ENCODE results near the gene CPNE7.
"Not testable (repeated sequence)": the region's sequence is repeated elsewhere in the genome, so short reads cannot be mapped to it uniquely, and the experiment has no call there.

CPNE7 gene

DNA sequence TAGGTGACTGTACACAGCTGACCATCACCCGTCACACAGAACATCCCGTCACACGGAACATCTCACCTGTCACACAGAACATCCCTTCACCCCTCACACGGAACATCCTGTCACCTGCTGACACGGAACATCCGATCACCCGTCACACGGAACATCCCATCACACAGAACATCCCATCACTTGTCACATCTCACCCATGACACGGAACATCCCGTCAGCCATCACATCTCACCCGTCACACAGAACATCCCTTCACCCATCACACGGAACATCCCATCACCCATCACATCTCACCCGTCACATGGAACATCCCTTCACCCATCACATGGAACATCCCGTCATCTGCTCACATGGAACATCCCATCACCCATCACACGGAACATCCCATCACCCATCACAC lies 3.8 kb downstream of the CPNE7 start:
- H3K36me3 ChIP-seq (ENCODE audit: control insufficient read depth, insufficient read depth, low read length): peaks cover 5% of the 10 kb centered on the region
- H3K27me3 ChIP-seq (ENCODE audit: control insufficient read depth, insufficient read depth, low read length): peaks cover 32% of the 10 kb centered on the region
- H3K4me1 ChIP-seq (ENCODE audit: control insufficient read depth, insufficient read depth, low read length): peaks cover 1% of the 10 kb centered on the region
- no peak overlapping the region for H3K4me3 ChIP-seq (ENCODE audit: low read depth, low read length)
- H3K9ac ChIP-seq (ENCODE audit: low read length): no peak overlapping the region
- H3K27ac ChIP-seq (ENCODE audit: low read depth, low read length): no peak overlapping the region
- H3K9me3 ChIP-seq (ENCODE audit: control insufficient read depth, insufficient read depth, low read depth, low read length): no peaks in the 10 kb centered on the region

GRCh38 chr16:89581045-89581695 lies 5.6 kb downstream of the CPNE7 start:
- Histone ChIP-seq H3K9ac (ENCODE audit: low read length) (no peak overlapping the region), H3K27ac (ENCODE audit: low read depth, low read length) (no peak overlapping the region), H3K36me3 (ENCODE audit: control insufficient read depth, insufficient read depth, low read length) (peaks cover 5% of the 10 kb centered on the region)

GRCh38 chr16:89581861-89582563 lies 6.5 kb downstream of the CPNE7 start:
- peaks cover 5% of the 10 kb centered on the region for H3K36me3 ChIP-seq (ENCODE audit: control insufficient read depth, insufficient read depth, low read length)
- H3K4me3 ChIP-seq (ENCODE audit: low read depth, low read length): no peak overlapping the region
- peaks cover 8% of the 10 kb centered on the region for H3K27me3 ChIP-seq (ENCODE audit: control insufficient read depth, insufficient read depth, low read length)
- no peaks in the 10 kb centered on the region for H3K9me3 ChIP-seq (ENCODE audit: control insufficient read depth, insufficient read depth, low read depth, low read length)
- H3K27ac ChIP-seq (ENCODE audit: low read depth, low read length): no peak overlapping the region
- no peak overlapping the region for H3K9ac ChIP-seq (ENCODE audit: low read length)
- no peaks in the 10 kb centered on the region for H3K4me1 ChIP-seq (ENCODE audit: control insufficient read depth, insufficient read depth, low read length)

More at GRCh38 chr16:89581045-89581695, 5.6 kb downstream of the CPNE7 start:
- no peak overlapping the region for H3K4me3 ChIP-seq (ENCODE audit: low read depth, low read length)
- no peaks in the 10 kb centered on the region for H3K9me3 ChIP-seq (ENCODE audit: control insufficient read depth, insufficient read depth, low read depth, low read length)
- H3K4me1 ChIP-seq (ENCODE audit: control insufficient read depth, insufficient read depth, low read length): no peaks in the 10 kb centered on the region
- H3K27me3 ChIP-seq (ENCODE audit: control insufficient read depth, insufficient read depth, low read length): peaks cover 16% of the 10 kb centered on the region

- Histone ChIP-seq H3K4me3 (ENCODE audit: low read depth, low read length) (no peak overlapping the region), H3K4me1 (ENCODE audit: control insufficient read depth, insufficient read depth, low read length) (no peaks in the 10 kb centered on the region), H3K27ac (ENCODE audit: low read depth, low read length) (no peak overlapping the region), H3K27me3 (ENCODE audit: control insufficient read depth, insufficient read depth, low read length) (peaks cover under 1% of the 10 kb centered on the region; the same call in 1 of the 2 replicates), H3K9me3 (ENCODE audit: control insufficient read depth, insufficient read depth, low read depth, low read length) (no peaks in the 10 kb centered on the region), H3K36me3 (ENCODE audit: control insufficient read depth, insufficient read depth, low read length) (peaks cover 5% of the 10 kb centered on the region), H3K9ac (ENCODE audit: low read length) (no peak overlapping the region)
These were observed 7.1 kb downstream of the CPNE7 start for GRCh38 chr16:89582614-89583196.

- Histone ChIP-seq H3K27me3 (ENCODE audit: control insufficient read depth, insufficient read depth, low read length) (no peaks in the 10 kb centered on the region; the same call in 1 of the 2 replicates), H3K36me3 (ENCODE audit: control insufficient read depth, insufficient read depth, low read length) (peaks cover 5% of the 10 kb centered on the region), H3K4me3 (ENCODE audit: low read depth, low read length) (no peak overlapping the region), H3K9me3 (ENCODE audit: control insufficient read depth, insufficient read depth, low read depth, low read length) (no peaks in the 10 kb centered on the region), H3K27ac (ENCODE audit: low read depth, low read length) (no peak overlapping the region), H3K4me1 (ENCODE audit: control insufficient read depth, insufficient read depth, low read length) (no peaks in the 10 kb centered on the region), H3K9ac (ENCODE audit: low read length) (no peak overlapping the region)
These were observed 7.8 kb downstream of the CPNE7 start for GRCh38 chr16:89583197-89583894.

- Histone ChIP-seq H3K4me3 (ENCODE audit: low read depth, low read length) (no peak overlapping the region), H3K36me3 (ENCODE audit: control insufficient read depth, insufficient read depth, low read length) (peaks cover 5% of the 10 kb centered on the region), H3K27me3 (ENCODE audit: control insufficient read depth, insufficient read depth, low read length) (no peaks in the 10 kb centered on the region; the same call in 1 of the 2 replicates), H3K9me3 (ENCODE audit: control insufficient read depth, insufficient read depth, low read depth, low read length) (no peaks in the 10 kb centered on the region), H3K4me1 (ENCODE audit: control insufficient read depth, insufficient read depth, low read length) (no peaks in the 10 kb centered on the region), H3K9ac (ENCODE audit: low read length) (no peak overlapping the region), H3K27ac (ENCODE audit: low read depth, low read length) (no peak overlapping the region)
These were observed 8.5 kb downstream of the CPNE7 start for GRCh38 chr16:89583895-89584644.

- Histone ChIP-seq H3K36me3 (ENCODE audit: control insufficient read depth, insufficient read depth, low read length) (peaks cover 3% of the 10 kb centered on the region; the same call in 1 of the 2 replicates), H3K27me3 (ENCODE audit: control insufficient read depth, insufficient read depth, low read length) (no peaks in the 10 kb centered on the region), H3K9me3 (ENCODE audit: control insufficient read depth, insufficient read depth, low read depth, low read length) (no peaks in the 10 kb centered on the region), H3K4me1 (ENCODE audit: control insufficient read depth, insufficient read depth, low read length) (no peaks in the 10 kb centered on the region), H3K9ac (ENCODE audit: low read length) (no peak overlapping the region), H3K27ac (ENCODE audit: low read depth, low read length) (no peak overlapping the region), H3K4me3 (ENCODE audit: low read depth, low read length) (no peak overlapping the region)
These were observed 9.4 kb downstream of the CPNE7 start for GRCh38 chr16:89584768-89585549.

GRCh38 chr16:89586218-89586617 lies 10.7 kb downstream of the CPNE7 start:
- H3K9me3 ChIP-seq (ENCODE audit: control insufficient read depth, insufficient read depth, low read depth, low read length): no peaks in the 10 kb centered on the region
- H3K27ac ChIP-seq (ENCODE audit: low read depth, low read length): no peak overlapping the region
- H3K27me3 ChIP-seq (ENCODE audit: control insufficient read depth, insufficient read depth, low read length): no peaks in the 10 kb centered on the region
- H3K36me3 ChIP-seq (ENCODE audit: control insufficient read depth, insufficient read depth, low read length): peaks cover 3% of the 10 kb centered on the region; the same call in 1 of the 2 replicates
- H3K9ac ChIP-seq (ENCODE audit: low read length): no peak overlapping the region
- H3K4me1 ChIP-seq (ENCODE audit: control insufficient read depth, insufficient read depth, low read length): no peaks in the 10 kb centered on the region
- H3K4me3 ChIP-seq (ENCODE audit: low read depth, low read length): no peak overlapping the region

- Histone ChIP-seq H3K36me3 (ENCODE audit: control insufficient read depth, insufficient read depth, low read length) (peaks cover 3% of the 10 kb centered on the region; the same call in 1 of the 2 replicates), H3K9me3 (ENCODE audit: control insufficient read depth, insufficient read depth, low read depth, low read length) (no peaks in the 10 kb centered on the region), H3K27me3 (ENCODE audit: control insufficient read depth, insufficient read depth, low read length) (no peaks in the 10 kb centered on the region), H3K27ac (ENCODE audit: low read depth, low read length) (no peak overlapping the region), H3K4me3 (ENCODE audit: low read depth, low read length) (no peak overlapping the region), H3K4me1 (ENCODE audit: control insufficient read depth, insufficient read depth, low read length) (no peaks in the 10 kb centered on the region), H3K9ac (ENCODE audit: low read length) (no peak overlapping the region)
These were observed 11.3 kb downstream of the CPNE7 start for GRCh38 chr16:89586853-89587252.

DNA sequence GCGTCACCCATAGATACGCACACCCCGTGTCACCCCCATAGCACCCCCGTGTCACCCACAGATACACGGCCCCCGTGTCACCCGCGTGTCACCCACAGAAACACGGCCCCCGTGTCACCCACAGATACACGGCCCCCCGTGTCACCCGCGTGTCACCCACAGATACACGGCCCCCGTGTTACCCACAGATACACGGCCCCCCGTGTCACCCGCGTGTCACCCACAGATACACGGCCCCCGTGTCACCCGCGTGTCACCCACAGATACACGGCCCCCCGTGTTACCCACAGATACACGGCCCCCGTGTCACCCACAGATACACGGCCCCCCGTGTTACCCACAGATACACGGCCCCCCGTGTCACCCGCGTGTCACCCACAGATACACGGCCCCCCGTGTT lies 12.1 kb downstream of the CPNE7 start:
- H3K9ac ChIP-seq (ENCODE audit: low read length); H3K9me3 ChIP-seq (ENCODE audit: control insufficient read depth, insufficient read depth, low read depth, low read length); H3K27me3 ChIP-seq (ENCODE audit: control insufficient read depth, insufficient read depth, low read length); H3K27ac ChIP-seq (ENCODE audit: low read depth, low read length); H3K36me3 ChIP-seq (ENCODE audit: control insufficient read depth, insufficient read depth, low read length); H3K4me3 ChIP-seq (ENCODE audit: low read depth, low read length); H3K4me1 ChIP-seq (ENCODE audit: control insufficient read depth, insufficient read depth, low read length): not testable (repeated sequence)

All from HUES6 (cell line).